Vagina (tissue), 2 donors: Measurements from ENCODE around the gene POMGNT2.

Experiments used
- POLR2AphosphoS5 ChIP-seq, 2 donors: sonication (generic); formaldehyde crosslinking; IDR thresholded peaks; one replicate each; pipeline ENCODE4 v1.9.0; 2017; ENCODE audit warnings: antibody characterized with exemption in 2 of 2, mild to moderate bottlenecking in 2 of 2, low read depth in 1 of 2; ENCODE audit not compliant: insufficient read depth in 1 of 2
- TF ChIP-seq, protein P1 (sequence below), 3 experiments: fragments of 450-650 bp in 2 of 3; fragments of 200-600 bp in 1 of 3; sonication (generic) in 1 of 3; IDR thresholded peaks; one replicate each; pipeline ENCODE4 v1.5.1; 2017 to 2019; ENCODE audit warnings: antibody characterized with exemption in 3 of 3, mild to moderate bottlenecking in 2 of 3, moderate library complexity in 2 of 3

DNA sequence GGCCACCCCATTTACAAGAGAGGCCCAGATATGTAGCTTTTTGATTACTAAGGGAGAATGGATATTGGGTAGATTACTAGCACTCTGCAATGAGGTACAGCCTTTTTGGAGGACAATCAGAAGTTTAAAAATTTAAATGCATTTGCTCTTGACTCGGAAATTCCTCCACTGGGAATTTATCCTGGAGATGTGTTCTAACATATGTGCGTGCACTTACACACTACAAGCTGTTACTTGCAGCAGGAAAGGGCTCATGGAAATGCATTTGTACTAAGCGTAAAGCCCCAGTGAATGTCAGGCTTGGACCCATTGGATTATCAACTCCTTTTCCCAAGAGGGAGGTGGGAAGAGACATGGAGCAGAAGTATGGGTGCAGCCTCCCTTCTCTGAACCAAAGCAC, 7.8 kb upstream of the POMGNT2 start:
- TF ChIP-seq, protein P1, sequence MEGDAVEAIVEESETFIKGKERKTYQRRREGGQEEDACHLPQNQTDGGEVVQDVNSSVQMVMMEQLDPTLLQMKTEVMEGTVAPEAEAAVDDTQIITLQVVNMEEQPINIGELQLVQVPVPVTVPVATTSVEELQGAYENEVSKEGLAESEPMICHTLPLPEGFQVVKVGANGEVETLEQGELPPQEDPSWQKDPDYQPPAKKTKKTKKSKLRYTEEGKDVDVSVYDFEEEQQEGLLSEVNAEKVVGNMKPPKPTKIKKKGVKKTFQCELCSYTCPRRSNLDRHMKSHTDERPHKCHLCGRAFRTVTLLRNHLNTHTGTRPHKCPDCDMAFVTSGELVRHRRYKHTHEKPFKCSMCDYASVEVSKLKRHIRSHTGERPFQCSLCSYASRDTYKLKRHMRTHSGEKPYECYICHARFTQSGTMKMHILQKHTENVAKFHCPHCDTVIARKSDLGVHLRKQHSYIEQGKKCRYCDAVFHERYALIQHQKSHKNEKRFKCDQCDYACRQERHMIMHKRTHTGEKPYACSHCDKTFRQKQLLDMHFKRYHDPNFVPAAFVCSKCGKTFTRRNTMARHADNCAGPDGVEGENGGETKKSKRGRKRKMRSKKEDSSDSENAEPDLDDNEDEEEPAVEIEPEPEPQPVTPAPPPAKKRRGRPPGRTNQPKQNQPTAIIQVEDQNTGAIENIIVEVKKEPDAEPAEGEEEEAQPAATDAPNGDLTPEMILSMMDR (IDR thresholded peaks at IDR 0.05) = no peak
- no peak for TF ChIP-seq POLR2AphosphoS5 (IDR thresholded peaks at IDR 0.05; ENCODE audit: insufficient read depth in 1 of 2, low read depth in 1 of 2)
